Panc1 (cell line): ENCODE results near the gene PRDM1. TPM values are rescaled to one million over a fixed set of nuclear protein-coding genes. Genes with fewer than 3 reads are reported as not detected.

Experiments
- ATAC-seq: fragments of 200-7000 bp; cut with Tn5 transposase; 2 replicates; pipeline ENCODE4 v1.9.1; 2020; ENCODE audit warnings: mild to moderate bottlenecking, moderate library complexity
- BruUV-seq: library from RNA; stranded (reverse); fragments of 400-500 nt; replicated peaks from 2 replicates; lab custom pipeline; 2021; lab: Mats Ljungman, UMichigan
- CTCF ChIA-PET: fragments of 300-600 bp; sonication (Branson Sonifier 250); formaldehyde crosslinking; loops from one replicate; lab custom pipeline; 2022; ENCODE audit warnings: antibody characterized with exemption; lab: Charles Lee
- POLR2A ChIA-PET: fragments of 300-600 bp; sonication (Branson Sonifier 250); formaldehyde crosslinking; loops from one replicate; lab custom pipeline; 2022; ENCODE audit warnings: antibody characterized with exemption; lab: Charles Lee
- DNase-seq: peaks from one replicate; pipeline ENCODE4 v3.0.0-alpha.2; 2010; ENCODE audit warnings: low read depth, low spot score
- H3K27ac ChIP-seq: 2 replicates; pipeline ENCODE4 v1.5.1; 2011; ENCODE audit warnings: mild to moderate bottlenecking, low read length, inconsistent platforms
- H3K27me3 ChIP-seq: fragments of 200-500 bp; sonication (Bioruptor generic); 2 replicates; pipeline ENCODE4 v1.6.0; 2014; ENCODE audit warnings: low read length, inconsistent platforms; ENCODE audit not compliant: control insufficient read depth, insufficient read depth
- H3K36me3 ChIP-seq: fragments of 200-500 bp; sonication (Bioruptor generic); 2 replicates; pipeline ENCODE4 v1.5.1; 2014; ENCODE audit warnings: inconsistent platforms, mild to moderate bottlenecking, low read length, moderate library complexity; ENCODE audit not compliant: control insufficient read depth, insufficient read depth
- H3K4me1 ChIP-seq: 2 replicates; pipeline ENCODE4 v1.5.1; 2011; ENCODE audit warnings: inconsistent platforms, mild to moderate bottlenecking, low read length, moderate library complexity; ENCODE audit not compliant: control insufficient read depth, insufficient read depth
- H3K4me3 ChIP-seq, 2 experiments: 2 replicates each; pipeline ENCODE4 v1.5.1; 2011 to 2012; ENCODE audit warnings: low read depth in 2 of 2, low read length in 2 of 2, mild to moderate bottlenecking in 2 of 2, inconsistent platforms in 1 of 2, moderate library complexity in 1 of 2
- H3K9me3 ChIP-seq: fragments of 200-500 bp; sonication (Bioruptor generic); 2 replicates; pipeline ENCODE4 v1.5.1; 2014; ENCODE audit warnings: low read depth, mild to moderate bottlenecking, inconsistent platforms, low read length, moderate library complexity; ENCODE audit not compliant: control insufficient read depth, insufficient read depth
- POLR2AphosphoS5 ChIP-seq: IDR thresholded peaks from 2 replicates; pipeline ENCODE4 v1.6.1; 2012; ENCODE audit warnings: mild to moderate bottlenecking, low read depth, low read length, moderate library complexity
- SIN3A ChIP-seq: IDR thresholded peaks from 2 replicates; pipeline ENCODE4 v1.6.1; 2012; ENCODE audit warnings: low read depth, mild to moderate bottlenecking, low read length, moderate library complexity, borderline replicate concordance; ENCODE audit not compliant: insufficient read depth
- TCF7L2 ChIP-seq: IDR thresholded peaks from 2 replicates; pipeline ENCODE4 v1.6.1; 2011; ENCODE audit warnings: mild to moderate bottlenecking, low read depth, low read length, inconsistent platforms
- in situ Hi-C: cut with HindIII; loops from 2 replicates; pipeline ENCODE4 v1.10.0; 2016; ENCODE audit warnings: low sequenced_read_pairs, low pct_unique_long_range_greater_than_20kb
- intact Hi-C: fragments of 100-400 bp; cut with micrococcal nuclease; formaldehyde crosslinking; loops from one replicate; pipeline ENCODE4 v1.10.0; 2022; ENCODE audit not compliant: unreplicated experiment
- total RNA-seq: library from RNA; stranded (reverse); gene quantifications from one replicate; pipeline ENCODE4 v1.2.1, GENCODE V29; 2021; ENCODE audit not compliant: unreplicated experiment
- TF ChIP-seq, protein P1 (sequence below): fragments of 450-650 bp; IDR thresholded peaks from 2 replicates; pipeline ENCODE4 v1.5.1; 2017; ENCODE audit warnings: mild to moderate bottlenecking
- TF ChIP-seq, protein P2 (sequence below), 2 experiments: IDR thresholded peaks; 2 replicates each; pipeline ENCODE4 v1.6.1; 2011 to 2012; ENCODE audit warnings: low read depth in 2 of 2, control low read depth in 1 of 2, low read length in 1 of 2, mild to moderate bottlenecking in 1 of 2, moderate library complexity in 1 of 2; ENCODE audit not compliant: insufficient read depth in 1 of 2

The PRDM1 gene
- total RNA-seq, 1 experiment from 2014 or later, result 2.6 TPM

DNA sequence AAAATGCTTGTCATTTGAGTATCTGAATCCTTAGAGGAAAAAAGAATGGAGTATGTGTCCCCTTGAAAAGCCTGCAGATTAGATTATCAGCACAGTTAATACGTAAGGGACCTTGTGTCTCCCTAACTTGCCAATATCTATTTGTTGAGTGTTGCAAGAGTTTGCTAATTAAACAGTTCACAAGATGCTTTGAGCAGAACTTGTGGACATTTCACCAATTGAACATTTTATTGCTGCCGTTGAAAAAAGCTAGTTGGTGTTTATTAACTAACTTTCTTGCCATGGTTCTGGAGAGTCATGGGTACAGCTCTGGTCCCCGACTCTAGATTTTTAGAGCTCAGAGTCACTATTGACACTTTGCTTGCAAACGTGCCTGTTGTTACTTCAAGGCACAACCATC, 30.6 kb upstream of the PRDM1 start:
- in situ Hi-C loops, result no loop called here
- no peak for ATAC-seq
- CTCF ChIA-PET, result no interaction called here
- BruUV-seq, result no TSS peak
- H3K27me3 ChIP-seq, result no peaks in the 10 kb centered on the region
- no peak for DNase-seq
- no peaks in the 10 kb centered on the region for H3K9me3 ChIP-seq
- H3K4me3 ChIP-seq, result no peak overlapping the region
- no peaks in the 10 kb centered on the region for H3K36me3 ChIP-seq
- TF ChIP-seq, protein P1, sequence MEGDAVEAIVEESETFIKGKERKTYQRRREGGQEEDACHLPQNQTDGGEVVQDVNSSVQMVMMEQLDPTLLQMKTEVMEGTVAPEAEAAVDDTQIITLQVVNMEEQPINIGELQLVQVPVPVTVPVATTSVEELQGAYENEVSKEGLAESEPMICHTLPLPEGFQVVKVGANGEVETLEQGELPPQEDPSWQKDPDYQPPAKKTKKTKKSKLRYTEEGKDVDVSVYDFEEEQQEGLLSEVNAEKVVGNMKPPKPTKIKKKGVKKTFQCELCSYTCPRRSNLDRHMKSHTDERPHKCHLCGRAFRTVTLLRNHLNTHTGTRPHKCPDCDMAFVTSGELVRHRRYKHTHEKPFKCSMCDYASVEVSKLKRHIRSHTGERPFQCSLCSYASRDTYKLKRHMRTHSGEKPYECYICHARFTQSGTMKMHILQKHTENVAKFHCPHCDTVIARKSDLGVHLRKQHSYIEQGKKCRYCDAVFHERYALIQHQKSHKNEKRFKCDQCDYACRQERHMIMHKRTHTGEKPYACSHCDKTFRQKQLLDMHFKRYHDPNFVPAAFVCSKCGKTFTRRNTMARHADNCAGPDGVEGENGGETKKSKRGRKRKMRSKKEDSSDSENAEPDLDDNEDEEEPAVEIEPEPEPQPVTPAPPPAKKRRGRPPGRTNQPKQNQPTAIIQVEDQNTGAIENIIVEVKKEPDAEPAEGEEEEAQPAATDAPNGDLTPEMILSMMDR, result no peak
- TF ChIP-seq, protein P2, sequence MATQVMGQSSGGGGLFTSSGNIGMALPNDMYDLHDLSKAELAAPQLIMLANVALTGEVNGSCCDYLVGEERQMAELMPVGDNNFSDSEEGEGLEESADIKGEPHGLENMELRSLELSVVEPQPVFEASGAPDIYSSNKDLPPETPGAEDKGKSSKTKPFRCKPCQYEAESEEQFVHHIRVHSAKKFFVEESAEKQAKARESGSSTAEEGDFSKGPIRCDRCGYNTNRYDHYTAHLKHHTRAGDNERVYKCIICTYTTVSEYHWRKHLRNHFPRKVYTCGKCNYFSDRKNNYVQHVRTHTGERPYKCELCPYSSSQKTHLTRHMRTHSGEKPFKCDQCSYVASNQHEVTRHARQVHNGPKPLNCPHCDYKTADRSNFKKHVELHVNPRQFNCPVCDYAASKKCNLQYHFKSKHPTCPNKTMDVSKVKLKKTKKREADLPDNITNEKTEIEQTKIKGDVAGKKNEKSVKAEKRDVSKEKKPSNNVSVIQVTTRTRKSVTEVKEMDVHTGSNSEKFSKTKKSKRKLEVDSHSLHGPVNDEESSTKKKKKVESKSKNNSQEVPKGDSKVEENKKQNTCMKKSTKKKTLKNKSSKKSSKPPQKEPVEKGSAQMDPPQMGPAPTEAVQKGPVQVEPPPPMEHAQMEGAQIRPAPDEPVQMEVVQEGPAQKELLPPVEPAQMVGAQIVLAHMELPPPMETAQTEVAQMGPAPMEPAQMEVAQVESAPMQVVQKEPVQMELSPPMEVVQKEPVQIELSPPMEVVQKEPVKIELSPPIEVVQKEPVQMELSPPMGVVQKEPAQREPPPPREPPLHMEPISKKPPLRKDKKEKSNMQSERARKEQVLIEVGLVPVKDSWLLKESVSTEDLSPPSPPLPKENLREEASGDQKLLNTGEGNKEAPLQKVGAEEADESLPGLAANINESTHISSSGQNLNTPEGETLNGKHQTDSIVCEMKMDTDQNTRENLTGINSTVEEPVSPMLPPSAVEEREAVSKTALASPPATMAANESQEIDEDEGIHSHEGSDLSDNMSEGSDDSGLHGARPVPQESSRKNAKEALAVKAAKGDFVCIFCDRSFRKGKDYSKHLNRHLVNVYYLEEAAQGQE (IDR thresholded peaks at IDR 0.05; ENCODE audit: insufficient read depth in 1 of 2, low read depth in 2 of 2, low read length in 1 of 2), result no peak
- TF ChIP-seq SIN3A (no peak), POLR2AphosphoS5 (no peak), TCF7L2 (no peak)
- H3K27ac ChIP-seq, result no peak overlapping the region
- no peaks in the 10 kb centered on the region for H3K4me1 ChIP-seq
- POLR2A ChIA-PET, result no interaction called here
- intact Hi-C loops, result no loop called here

DNA sequence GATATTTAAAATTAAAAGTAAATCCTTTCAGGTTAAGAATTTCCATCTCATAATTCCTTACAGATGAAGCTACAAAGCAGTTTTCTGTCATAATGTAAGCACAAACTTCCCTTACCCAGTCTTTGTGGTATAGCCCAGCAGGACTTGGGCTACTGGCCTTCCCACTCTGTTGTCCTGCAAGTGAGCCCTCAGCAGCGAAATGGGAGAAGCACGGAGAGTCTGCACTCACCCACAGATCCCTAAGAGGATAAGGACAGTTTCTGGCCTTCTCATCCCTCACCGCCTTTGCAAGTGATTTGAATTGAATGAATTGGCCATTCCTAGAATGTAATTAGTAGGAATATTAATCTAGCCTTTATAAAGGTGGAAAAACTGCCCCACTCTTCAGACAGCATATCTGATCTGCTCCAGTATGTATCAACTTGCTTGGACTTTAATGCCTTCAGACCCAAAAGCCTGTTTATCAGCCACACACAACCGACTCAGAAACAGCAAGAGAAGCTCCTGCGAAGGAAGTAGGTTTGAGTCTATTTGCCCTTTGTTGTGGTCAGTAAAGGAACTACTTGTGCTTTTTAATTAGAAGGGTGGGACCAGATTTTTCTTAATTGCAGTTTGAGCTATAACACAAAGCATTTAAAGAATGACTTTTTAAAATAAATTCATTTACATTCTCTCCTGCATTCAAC, 29.9 kb upstream of the PRDM1 start:
- ATAC-seq (no peak), DNase-seq (no peak)
- Histone ChIP-seq H3K36me3 (no peaks in the 10 kb centered on the region), H3K9me3 (no peaks in the 10 kb centered on the region), H3K27ac (no peak overlapping the region), H3K4me1 (no peaks in the 10 kb centered on the region), H3K4me3 (no peak overlapping the region), H3K27me3 (no peaks in the 10 kb centered on the region)
- TF ChIP-seq, protein P2 (IDR thresholded peaks at IDR 0.05; ENCODE audit: insufficient read depth in 1 of 2, low read depth in 2 of 2, low read length in 1 of 2), result no peak
- no peak for TF ChIP-seq POLR2AphosphoS5
- TF ChIP-seq, protein P1, result no peak
- no peak for TF ChIP-seq SIN3A
- no peak for TF ChIP-seq TCF7L2
- no TSS peak for BruUV-seq
- CTCF ChIA-PET, result no interaction called here
- in situ Hi-C loops, result no loop called here
- POLR2A ChIA-PET, result no interaction called here
- intact Hi-C loops, result no loop called here
